T-helper 1 cell treated with Interleukin-12 subunit alpha and Interleukin-12 subunit beta and Interleukin-4 antibody, amounts not matched to agents 30 ng/mL and 1 ng/mL, for 36 hours (primary cell): ENCODE results near the gene PGA5. TPM values are rescaled to one million over a fixed set of nuclear protein-coding genes. Genes with fewer than 3 reads are reported as not detected.
"Not testable (repeated sequence)": the region's sequence is repeated elsewhere in the genome, so short reads cannot be mapped to it uniquely, and the experiment has no call there.

Experiments used
- intact Hi-C: fragments of 100-400 bp; cut with micrococcal nuclease; formaldehyde crosslinking; loops from one replicate; pipeline ENCODE4 v1.15.1; 2024
- total RNA-seq: library from RNA; stranded (reverse); gene quantifications from 2 replicates; pipeline ENCODE4 v1.2.3, GENCODE V29; 2022

PGA5 gene
- total RNA-seq = not detected in 2 replicates

DNA sequence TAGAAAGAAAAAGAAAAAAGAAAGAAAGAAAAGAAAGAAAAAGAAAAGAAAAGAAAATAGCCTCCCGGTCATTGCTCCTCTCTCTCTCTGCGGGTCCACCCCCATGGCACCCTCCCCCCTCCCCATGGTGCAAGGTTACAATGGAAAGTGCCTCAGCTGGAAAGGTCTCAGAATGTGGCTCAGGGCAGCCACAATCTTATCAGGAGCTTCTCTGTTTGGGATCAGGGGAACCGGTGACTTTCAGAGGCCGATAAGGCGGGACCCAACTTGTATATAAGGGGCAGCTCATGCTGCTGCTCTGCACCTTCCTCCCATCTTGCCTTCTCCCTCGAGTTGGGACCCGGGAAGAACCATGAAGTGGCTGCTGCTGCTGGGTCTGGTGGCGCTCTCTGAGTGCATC lies at the start of gene PGA5:
TSS of gene PGA5 (plus strand) at position 301 of the 400 bp plus-strand sequence. CDS start at position 353, 52 bp downstream.
- intact Hi-C loops = not testable (repeated sequence)

DNA sequence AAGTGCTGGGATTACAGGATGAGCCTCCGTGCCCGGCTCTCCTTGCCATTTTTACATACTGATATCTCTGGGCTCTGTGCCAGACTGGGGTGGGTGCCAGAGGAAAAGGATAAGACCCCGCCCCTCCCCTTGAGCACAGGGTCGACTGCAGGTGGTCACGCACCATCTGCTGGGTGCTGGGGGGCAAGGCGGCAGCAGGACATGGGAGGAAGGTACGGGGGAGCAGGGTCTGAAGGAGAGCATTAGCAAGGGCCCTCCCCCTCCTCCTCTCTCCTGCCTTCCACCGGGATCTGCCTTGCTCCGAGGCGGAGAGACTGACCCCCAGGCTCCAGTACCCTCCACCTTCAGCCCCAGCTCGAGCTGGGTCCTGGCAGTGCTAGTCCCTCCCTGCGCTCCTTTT lies 47.4 kb upstream of the PGA5 start:
- intact Hi-C loops = no loop called here

DNA sequence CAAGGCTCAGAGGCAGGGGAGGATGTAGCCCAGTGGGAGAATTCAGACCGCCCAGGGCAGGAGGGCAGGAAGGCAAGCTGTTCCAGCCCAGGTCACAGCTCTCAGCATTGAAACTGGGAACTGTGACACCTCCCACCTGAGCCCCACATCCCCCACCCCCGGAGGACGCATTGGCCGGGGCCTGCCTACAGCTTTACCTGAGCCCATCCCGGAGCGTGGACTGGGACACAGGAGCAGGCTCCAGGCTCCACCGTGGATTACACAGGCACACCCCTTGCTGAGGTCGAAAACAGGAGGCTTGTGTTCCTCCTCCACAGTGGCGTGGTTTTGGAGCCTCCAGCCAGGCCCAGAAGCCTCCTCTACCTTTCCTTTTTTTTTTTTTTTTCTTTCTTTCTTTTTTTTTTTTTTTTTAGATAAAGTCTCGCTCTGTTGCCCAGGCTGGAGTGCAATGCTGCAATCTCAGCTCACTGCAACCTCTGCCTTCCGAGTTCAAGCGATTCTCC lies 46.8 kb upstream of the PGA5 start:
- intact Hi-C loops = no loop called here

GRCh38 chr11:61194981-61195695 lies 45.8 kb upstream of the PGA5 start:
- intact Hi-C loops = no loop called here

DNA sequence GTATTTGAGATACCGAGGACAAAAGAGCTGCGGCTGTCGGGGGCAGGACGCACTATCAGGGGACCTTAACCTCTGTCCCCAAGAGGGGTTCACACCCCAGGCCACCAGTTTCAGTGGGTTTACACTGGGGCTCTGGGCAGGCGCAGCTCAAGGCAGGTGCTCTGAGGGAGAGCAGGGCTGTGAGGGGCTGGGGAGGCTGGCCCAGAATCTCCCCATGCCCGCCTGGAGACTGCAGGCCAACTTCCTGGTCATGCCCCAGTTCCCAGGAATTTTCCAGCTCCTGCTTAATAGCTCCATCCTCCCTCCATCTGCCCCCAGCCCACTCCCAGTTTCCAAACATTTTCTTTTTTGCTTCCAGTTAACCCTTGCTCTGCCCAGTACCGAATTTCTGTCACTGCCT lies 45.3 kb upstream of the PGA5 start:
- intact Hi-C loops = no loop called here

DNA sequence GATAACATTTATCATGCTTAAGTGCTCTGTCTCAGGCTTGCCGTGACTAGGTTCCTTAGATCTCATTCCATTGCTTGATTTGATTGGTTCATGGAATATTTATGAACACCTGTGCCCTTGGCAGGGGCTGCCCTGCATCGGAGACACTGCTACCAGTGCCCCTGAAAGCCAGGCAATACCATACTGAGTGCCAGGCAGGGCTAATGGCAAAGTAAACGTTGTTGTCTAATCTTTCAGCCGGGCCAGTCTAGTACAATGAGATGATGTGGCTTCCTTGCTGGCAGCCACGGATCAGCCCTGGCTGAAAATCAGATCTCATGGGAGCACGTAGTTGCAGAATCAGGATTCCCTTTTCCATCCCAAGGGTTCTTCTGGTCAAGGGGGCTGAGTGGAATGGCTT lies 42.6 kb upstream of the PGA5 start:
- intact Hi-C loops = no loop called here

- intact Hi-C loops = no loop called here
Measured at GRCh38 chr11:61198948-61199523, 41.9 kb upstream of the PGA5 start.

GRCh38 chr11:61201476-61201875 lies 39.5 kb upstream of the PGA5 start:
- intact Hi-C loops = no loop called here

DNA sequence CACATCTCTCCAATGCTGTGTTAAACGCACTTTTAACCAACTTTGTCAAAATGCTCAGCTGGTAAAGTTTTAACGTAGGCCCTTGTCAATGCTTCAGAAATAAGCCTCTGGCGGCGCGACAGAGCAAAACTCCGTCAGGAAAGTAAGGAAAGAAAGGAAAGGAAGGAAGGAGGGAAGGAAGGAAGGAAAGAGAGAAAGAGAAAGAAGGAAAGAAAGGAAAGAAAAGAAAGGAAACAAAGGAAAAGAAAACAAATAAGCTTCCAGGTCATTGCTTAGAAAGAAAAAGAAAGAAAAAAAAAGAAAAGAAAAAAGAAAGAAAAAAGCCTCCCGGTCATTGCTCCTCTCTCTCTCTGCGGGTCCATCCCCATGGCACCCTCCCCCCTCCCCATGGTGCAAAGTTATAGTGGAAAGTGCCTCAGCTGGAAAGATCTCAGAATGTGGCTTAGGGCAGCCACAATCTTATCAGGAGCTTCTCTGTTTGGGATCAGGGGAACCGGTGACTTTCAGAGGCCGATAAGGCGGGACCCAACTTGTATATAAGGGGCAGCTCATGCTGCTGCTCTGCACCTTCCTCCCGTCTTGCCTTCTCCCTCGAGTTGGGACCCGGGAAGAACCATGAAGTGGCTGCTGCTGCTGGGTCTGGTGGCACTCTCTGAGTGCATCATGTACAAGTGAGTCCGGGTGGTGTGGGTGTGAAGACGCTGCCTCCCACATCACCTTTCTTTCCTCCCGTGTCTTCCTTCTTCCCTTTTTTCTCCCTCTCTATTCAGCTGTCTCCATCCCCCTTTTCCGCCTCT lies 37.8 kb upstream of the PGA5 start, which contains the start of gene PGA3:
TSS of gene PGA3 (plus strand) at position 566 of the 797 bp plus-strand sequence. CDS start at position 616, 50 bp downstream.
- intact Hi-C loops = not testable (repeated sequence)

- intact Hi-C loops = not testable (repeated sequence)
Measured at GRCh38 chr11:61203873-61204272, 37.1 kb upstream of the PGA5 start.

GRCh38 chr11:61204502-61205059 lies 36.4 kb upstream of the PGA5 start:
- intact Hi-C loops = not testable (repeated sequence)

DNA sequence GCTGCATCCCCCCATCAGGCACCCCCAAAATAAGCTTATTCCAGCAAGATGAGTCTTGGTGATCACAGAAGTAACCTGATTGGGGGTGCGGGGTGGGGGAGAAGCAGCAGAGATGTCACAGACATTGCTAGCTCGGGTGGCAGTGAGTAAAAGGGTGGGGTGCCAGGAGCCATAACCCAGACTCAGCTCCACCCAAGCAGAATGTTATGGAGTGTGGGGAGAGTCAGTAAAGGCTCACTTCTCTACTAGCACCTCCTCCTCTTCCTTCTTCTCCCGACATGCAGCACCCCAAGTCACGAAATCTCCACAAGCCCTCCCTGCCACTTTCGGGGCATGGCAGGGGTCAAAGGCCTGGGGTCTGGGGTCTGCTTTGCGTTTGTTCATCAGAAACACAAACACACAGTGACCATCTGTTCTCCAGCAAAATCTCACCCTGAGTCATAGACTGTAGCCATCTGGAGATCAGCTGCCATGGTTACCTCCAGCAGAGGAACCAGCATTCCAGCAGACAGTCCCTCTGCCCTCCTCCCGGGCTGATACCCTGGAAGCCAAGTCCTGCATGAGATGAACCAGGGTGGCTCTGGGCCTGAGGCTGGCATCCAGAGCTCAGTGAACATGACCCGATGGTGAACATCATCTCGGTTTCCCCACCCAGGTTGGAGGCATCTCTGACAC lies 33.2 kb upstream of the PGA5 start:
- intact Hi-C loops = not testable (repeated sequence)

GRCh38 chr11:61210629-61211028 lies 30.3 kb upstream of the PGA5 start:
- intact Hi-C loops = not testable (repeated sequence)

DNA sequence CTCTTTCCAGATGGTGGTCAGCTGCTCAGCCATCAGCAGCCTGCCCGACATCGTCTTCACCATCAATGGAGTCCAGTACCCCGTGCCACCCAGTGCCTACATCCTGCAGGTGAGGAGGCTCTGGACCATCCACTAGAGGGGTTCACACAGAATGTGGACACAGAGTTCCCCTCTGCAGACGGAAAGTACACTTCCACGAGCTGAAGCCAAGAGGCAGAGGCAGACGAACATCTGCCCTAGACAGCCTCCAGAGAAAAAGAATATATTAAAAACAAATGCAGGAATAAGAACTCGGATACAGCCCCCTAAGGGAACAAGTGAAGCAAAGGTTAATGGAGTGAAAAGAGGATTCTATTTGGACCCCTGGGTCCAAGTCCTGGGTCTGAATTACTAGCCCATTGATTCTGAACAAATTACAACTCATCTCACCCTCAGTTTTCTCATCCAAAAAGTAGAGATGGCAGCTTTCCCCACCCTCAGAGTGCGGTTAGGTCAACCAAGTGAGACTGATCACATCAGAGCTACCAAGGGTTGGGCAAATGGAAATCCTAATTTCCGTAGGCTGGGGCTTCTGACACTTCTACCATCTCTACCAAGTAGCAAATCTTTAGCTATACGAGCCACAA lies 29.5 kb upstream of the PGA5 start:
- intact Hi-C loops = not testable (repeated sequence)

- intact Hi-C loops = not testable (repeated sequence)
Measured at GRCh38 chr11:61212202-61212601, 28.8 kb upstream of the PGA5 start.

- intact Hi-C loops = not testable (repeated sequence)
Measured at GRCh38 chr11:61213711-61214324, 27.2 kb upstream of the PGA5 start.

DNA sequence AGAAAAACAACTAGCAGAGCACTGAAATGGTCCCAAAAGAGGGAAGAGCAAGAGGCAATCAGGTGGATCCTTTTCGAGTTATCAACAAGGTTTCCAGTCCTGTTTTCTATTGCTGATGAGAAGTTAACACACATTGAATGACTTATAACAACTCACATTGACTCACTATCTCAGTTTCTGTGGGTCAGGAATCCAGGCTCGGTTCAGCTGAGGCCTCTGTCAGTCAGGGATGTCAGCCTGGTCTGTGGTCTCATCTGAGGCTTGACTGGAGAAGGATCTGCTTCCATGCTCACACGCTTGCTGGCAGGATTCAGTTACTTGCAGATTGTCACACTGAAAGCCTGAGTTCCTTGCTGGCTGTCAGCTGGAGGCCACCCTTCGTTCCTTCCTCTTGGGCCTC lies 22.7 kb upstream of the PGA5 start:
- intact Hi-C loops = not testable (repeated sequence)

DNA sequence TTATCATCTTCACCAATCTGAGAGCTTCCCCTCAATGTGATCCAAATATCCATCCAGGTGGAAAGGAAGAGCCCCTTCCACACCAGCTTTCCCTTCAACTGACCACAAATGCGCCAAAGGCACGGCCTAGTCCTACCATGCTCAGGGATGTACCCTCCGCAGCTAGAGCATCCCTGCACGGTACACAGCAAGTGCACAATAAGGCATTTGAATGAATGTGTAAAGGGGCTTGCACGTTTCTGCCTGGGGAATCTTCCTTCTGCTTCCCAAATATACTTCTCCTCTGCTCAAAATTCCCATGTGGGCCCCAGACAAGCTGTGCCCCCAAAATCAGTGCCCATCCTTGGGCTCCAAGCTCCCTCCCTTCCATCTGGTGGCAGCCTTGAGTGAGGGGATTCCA lies 22.0 kb upstream of the PGA5 start:
- intact Hi-C loops = not testable (repeated sequence)

DNA sequence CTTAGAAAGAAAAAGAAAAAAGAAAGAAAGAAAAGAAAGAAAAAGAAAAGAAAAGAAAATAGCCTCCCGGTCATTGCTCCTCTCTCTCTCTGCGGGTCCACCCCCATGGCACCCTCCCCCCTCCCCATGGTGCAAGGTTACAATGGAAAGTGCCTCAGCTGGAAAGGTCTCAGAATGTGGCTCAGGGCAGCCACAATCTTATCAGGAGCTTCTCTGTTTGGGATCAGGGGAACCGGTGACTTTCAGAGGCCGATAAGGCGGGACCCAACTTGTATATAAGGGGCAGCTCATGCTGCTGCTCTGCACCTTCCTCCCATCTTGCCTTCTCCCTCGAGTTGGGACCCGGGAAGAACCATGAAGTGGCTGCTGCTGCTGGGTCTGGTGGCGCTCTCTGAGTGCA lies 18.9 kb upstream of the PGA5 start, which contains the start of gene PGA4:
TSS of gene PGA4 (plus strand) at position 301 of the 400 bp plus-strand sequence. CDS start at position 355, 54 bp downstream.
- intact Hi-C loops = not testable (repeated sequence)

DNA sequence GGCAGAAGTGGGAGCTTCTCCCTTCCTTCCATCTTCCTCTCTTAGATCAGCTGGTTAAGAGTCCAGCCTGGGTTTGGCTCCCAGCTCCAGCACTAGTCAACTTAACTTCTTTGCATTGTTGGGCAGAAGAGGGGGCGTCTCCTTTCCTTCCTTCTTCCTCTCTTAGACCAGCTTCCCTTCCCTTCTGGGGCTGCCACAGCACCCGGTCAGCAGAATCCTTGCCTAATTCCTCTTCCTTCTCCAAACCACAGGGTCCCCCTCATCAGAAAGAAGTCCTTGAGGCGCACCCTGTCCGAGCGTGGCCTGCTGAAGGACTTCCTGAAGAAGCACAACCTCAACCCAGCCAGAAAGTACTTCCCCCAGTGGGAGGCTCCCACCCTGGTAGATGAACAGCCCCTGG lies 18.3 kb upstream of the PGA5 start:
- intact Hi-C loops = not testable (repeated sequence)
